ENCODE data around the gene PLCB4.

The PLCB4 gene

DNA sequence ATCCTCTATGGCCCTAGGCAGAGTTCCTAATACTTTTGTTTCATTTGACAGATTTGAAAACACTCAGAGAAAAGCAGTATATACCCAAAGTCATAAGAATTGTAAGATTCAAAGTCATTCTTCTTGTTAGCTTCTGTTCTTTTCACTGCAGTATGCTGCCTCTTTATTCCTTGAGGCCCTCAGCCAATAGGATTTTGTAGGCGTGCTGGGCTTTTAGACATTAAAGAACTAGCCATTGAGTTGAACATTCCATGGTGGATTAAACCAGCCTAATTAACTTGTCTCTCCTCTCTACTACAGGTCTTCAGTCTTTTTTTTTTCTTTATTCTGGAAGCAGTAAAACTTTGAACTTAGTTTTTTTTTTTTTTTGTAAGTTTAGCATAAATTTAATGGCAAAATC, 186.3 kb downstream of the PLCB4 start:
- TF ChIP-seq, protein P1, sequence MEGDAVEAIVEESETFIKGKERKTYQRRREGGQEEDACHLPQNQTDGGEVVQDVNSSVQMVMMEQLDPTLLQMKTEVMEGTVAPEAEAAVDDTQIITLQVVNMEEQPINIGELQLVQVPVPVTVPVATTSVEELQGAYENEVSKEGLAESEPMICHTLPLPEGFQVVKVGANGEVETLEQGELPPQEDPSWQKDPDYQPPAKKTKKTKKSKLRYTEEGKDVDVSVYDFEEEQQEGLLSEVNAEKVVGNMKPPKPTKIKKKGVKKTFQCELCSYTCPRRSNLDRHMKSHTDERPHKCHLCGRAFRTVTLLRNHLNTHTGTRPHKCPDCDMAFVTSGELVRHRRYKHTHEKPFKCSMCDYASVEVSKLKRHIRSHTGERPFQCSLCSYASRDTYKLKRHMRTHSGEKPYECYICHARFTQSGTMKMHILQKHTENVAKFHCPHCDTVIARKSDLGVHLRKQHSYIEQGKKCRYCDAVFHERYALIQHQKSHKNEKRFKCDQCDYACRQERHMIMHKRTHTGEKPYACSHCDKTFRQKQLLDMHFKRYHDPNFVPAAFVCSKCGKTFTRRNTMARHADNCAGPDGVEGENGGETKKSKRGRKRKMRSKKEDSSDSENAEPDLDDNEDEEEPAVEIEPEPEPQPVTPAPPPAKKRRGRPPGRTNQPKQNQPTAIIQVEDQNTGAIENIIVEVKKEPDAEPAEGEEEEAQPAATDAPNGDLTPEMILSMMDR (IDR thresholded peaks at IDR 0.05; ENCODE audit: insufficient read depth, low read length, missing control alignments): no peak
- no peak overlapping the region for H3K4me3 ChIP-seq (ENCODE audit: low read depth, low read length)
- CTCF ChIA-PET: no interaction called here
- POLR2A ChIA-PET: no interaction called here
- no peak for DNase-seq (ENCODE audit: low read depth, low spot score)

DNA sequence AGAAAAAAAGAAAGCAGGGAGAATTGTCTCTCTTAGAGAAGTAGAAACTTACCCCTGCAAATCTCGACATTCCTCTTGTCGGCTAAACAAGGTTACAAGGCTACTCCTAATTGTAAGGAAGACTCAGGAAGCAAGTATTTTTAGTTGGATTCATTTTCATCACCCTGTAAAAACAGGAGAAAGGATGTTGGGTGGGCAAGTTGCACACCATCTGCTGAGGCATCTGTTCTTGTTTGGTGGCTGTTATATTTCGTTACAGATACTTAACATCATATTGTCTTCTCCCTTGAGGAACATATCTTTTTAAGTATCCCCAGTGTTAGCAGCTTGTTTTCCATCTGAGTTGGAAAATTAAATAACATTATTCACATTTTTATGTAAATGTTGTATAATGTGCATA, 187.5 kb downstream of the PLCB4 start:
- ChIA-PET POLR2A (no interaction called here), CTCF (no interaction called here)
- DNase-seq (ENCODE audit: low read depth, low spot score): no peak
- TF ChIP-seq, protein P1 (IDR thresholded peaks at IDR 0.05; ENCODE audit: insufficient read depth, low read length, missing control alignments): no peak
- no peak overlapping the region for H3K4me3 ChIP-seq (ENCODE audit: low read depth, low read length)

DNA sequence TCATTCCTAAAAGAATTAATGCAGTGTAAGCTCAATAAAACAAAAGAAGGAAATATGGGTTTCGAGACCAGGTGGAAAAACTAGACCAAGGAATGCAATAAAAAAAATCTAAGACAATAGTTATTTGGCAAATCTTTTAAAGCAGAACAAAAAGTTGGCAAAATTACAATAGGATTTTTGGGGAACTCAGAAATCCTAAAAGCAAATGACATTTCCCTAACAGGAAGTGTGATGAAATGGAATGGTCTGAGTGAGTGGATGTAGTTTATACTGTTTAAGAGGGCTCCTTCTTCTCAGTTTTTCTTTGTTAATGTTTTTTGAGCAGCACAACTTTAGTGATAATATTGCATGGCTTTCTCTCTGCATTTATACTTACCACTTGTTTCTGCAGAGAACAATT, 190.0 kb downstream of the PLCB4 start:
- H3K4me3 ChIP-seq (ENCODE audit: low read depth, low read length): no peak overlapping the region
- ChIA-PET POLR2A (no interaction called here), CTCF (no interaction called here)
- TF ChIP-seq, protein P1 (IDR thresholded peaks at IDR 0.05; ENCODE audit: insufficient read depth, low read length, missing control alignments): no peak
- DNase-seq (ENCODE audit: low read depth, low spot score): no peak

DNA sequence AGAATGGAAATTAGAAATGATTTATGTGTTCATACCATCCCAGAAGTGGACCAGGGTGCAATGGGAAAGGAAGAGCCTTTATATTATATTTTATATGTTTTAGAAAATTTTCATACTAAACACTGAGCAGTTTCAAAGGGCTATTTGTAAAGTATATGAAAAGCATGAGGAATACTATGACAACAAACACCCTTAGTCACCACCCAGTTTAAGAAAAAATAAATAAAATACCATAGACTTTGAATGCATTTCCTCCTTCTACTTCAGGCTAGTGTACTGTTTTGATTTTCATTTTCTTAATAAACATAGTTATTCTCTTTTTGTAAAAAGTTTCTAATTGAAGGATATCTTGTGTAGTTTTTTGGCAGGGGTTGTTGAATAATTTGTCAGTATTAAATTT, 191.1 kb downstream of the PLCB4 start:
- ChIA-PET CTCF (no interaction called here), POLR2A (no interaction called here)
- H3K4me3 ChIP-seq (ENCODE audit: low read depth, low read length): no peak overlapping the region
- no peak for DNase-seq (ENCODE audit: low read depth, low spot score)
- TF ChIP-seq, protein P1 (IDR thresholded peaks at IDR 0.05; ENCODE audit: insufficient read depth, low read length, missing control alignments): no peak

DNA sequence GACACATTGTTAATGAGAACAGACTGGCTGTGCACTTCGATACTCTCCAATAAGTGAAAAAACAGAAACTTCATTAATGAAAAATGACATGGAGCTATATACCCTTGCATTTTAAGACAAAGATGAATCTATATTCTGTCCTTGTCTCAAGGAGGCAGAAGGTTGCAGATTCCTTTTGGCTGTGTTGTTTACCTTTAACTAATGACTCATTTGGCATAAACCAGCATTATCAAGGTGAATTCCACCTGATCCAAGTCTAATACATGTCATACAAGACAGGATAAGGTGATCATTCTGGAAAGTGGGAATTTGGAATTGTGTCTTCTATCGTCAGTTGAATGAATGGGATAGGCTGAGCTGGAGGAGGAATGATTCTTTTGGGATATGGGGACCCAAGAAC, 192.9 kb downstream of the PLCB4 start:
- TF ChIP-seq, protein P1 (IDR thresholded peaks at IDR 0.05; ENCODE audit: insufficient read depth, low read length, missing control alignments): no peak
- DNase-seq (ENCODE audit: low read depth, low spot score): no peak
- H3K4me3 ChIP-seq (ENCODE audit: low read depth, low read length): no peak overlapping the region
- CTCF ChIA-PET: interaction anchor here (0.9 to 1.4 kb wide), 4 partner anchors 17 to 408 kb away, joined by 3 to 5 read pairs (median 3); no protein-coding TSS in a partner anchor
- POLR2A ChIA-PET: no interaction called here

DNA sequence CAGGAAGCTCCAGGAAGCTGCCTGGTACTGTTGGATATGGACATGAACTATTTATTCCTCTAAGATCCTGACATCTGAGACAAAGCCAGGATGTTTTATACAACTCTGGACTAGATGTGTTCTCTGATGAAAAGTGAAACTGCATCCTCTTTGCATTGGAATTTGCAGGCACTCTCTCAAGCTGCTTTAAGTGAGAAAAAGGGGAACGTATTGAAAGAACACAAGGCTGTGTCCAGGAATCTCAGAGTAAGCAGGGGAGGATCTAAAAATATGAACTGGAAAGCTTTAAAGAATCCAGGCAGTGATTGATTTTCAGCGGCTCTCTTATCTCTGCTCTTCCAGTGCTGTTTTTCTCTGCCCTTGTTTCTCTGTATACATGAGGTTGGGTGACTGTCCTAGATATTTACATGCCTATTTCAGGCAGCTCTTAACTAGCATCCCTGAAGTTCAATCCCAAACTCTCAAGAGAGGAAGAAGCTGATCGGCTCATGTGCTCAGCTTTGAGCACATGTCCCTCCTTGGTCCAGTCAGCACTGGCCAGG, 193.8 kb downstream of the PLCB4 start:
- ChIA-PET CTCF (interaction anchor here (1.4 kb wide), 1 partner anchor 409 kb away, joined by 5 read pairs; no protein-coding TSS in a partner anchor), POLR2A (no interaction called here)
- DNase-seq (ENCODE audit: low read depth, low spot score): no peak
- H3K4me3 ChIP-seq (ENCODE audit: low read depth, low read length): no peak overlapping the region; the same call in 1 of the 2 replicates
- TF ChIP-seq, protein P1 (IDR thresholded peaks at IDR 0.05; ENCODE audit: insufficient read depth, low read length, missing control alignments): no peak

Measured in AG04449 (cell line).